MM.1S (cell line): ENCODE results near the gene SLC17A9.

Source experiments
- EZH2 ChIP-seq: fragments of 300-600 bp; sonication (generic); optimal IDR thresholded peaks from 2 replicates; pipeline ENCODE3; 2017; ENCODE audit warnings: low read depth, mild to moderate bottlenecking, antibody characterized with exemption, low read length, mixed read lengths
- EZH2phosphoT487 ChIP-seq: fragments of 300-600 bp; sonication (generic); IDR thresholded peaks from 2 replicates; pipeline ENCODE4 v1.6.1; 2018; ENCODE audit warnings: antibody characterized with exemption, low read length
- TF ChIP-seq, protein P1 (sequence below): fragments of 300-600 bp; sonication (generic); IDR thresholded peaks from 2 replicates; pipeline ENCODE4 v1.5.1; 2016; ENCODE audit warnings: antibody characterized with exemption, low read length, mixed read lengths

DNA sequence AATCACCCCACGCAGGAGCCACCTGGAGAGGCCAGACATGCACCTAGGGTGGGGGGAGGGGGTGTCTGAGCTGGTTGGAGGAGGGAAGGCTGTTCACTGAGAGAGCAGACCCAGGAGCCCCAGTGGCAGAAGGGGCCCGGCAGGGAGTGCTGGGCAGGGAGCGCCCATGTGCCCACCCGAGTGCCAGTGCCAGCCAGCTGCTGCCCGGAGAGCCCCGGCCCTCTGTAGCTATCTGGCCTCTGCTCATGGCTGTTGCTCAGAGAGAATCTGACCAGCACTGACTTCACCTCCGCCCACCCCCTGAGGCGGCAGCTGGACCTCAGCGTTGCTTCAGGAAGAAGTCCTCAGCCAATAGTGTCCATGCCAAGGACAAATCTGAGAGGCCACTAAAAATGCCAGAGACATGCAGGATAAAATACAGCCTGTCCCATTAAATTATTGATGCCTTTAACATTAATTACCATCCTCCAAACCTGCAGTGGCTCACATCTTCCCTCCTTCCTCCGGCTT is 22.8 kb downstream of the SLC17A9 start:
- TF ChIP-seq, protein P1, sequence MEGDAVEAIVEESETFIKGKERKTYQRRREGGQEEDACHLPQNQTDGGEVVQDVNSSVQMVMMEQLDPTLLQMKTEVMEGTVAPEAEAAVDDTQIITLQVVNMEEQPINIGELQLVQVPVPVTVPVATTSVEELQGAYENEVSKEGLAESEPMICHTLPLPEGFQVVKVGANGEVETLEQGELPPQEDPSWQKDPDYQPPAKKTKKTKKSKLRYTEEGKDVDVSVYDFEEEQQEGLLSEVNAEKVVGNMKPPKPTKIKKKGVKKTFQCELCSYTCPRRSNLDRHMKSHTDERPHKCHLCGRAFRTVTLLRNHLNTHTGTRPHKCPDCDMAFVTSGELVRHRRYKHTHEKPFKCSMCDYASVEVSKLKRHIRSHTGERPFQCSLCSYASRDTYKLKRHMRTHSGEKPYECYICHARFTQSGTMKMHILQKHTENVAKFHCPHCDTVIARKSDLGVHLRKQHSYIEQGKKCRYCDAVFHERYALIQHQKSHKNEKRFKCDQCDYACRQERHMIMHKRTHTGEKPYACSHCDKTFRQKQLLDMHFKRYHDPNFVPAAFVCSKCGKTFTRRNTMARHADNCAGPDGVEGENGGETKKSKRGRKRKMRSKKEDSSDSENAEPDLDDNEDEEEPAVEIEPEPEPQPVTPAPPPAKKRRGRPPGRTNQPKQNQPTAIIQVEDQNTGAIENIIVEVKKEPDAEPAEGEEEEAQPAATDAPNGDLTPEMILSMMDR = no peak
- TF ChIP-seq EZH2 (no peak), EZH2phosphoT487 (no peak)
